ENCODE results near the gene ZNF396.

The ZNF396 gene

GRCh38 chr18:35379421-35379820, 2.3 kb upstream of the ZNF396 start:
- no peak for DNase-seq

- no peak for DNase-seq
Measured at GRCh38 chr18:35378574-35378896, 1.4 kb upstream of the ZNF396 start.

GRCh38 chr18:35377875-35378573, 887 bp upstream of the ZNF396 start:
- no peak for DNase-seq

- peak in 2 of 3 experiments; percentile 78 to 79 for DNase-seq
Measured at GRCh38 chr18:35376393-35376741, 770 bp downstream of the ZNF396 start.

GRCh38 chr18:35374708-35375107, 2.4 kb downstream of the ZNF396 start:
- no peak for DNase-seq

GRCh38 chr18:35371412-35372195, 5.5 kb downstream of the ZNF396 start:
- DNase-seq, result no peak

- no peak for DNase-seq
Measured at GRCh38 chr18:35369126-35369525, 8.0 kb downstream of the ZNF396 start.

GRCh38 chr18:35368595-35368994, 8.5 kb downstream of the ZNF396 start:
- no peak for DNase-seq

- no peak for DNase-seq
Measured at GRCh38 chr18:35362531-35362930, 14.6 kb downstream of the ZNF396 start.

- no peak for DNase-seq
Measured at GRCh38 chr18:35361570-35362321, 15.4 kb downstream of the ZNF396 start.

GRCh38 chr18:35355140-35355618, 22.0 kb downstream of the ZNF396 start:
- peak; percentile 14 to 80 (median 61) for DNase-seq

- no peak for DNase-seq
Measured at GRCh38 chr18:35352778-35353177, 24.4 kb downstream of the ZNF396 start.

GRCh38 chr18:35352283-35352682, 24.9 kb downstream of the ZNF396 start:
- no peak for DNase-seq

GRCh38 chr18:35348001-35348400, 29.1 kb downstream of the ZNF396 start:
- no peak for DNase-seq

- DNase-seq, result no peak
Measured at GRCh38 chr18:35345950-35346349, 31.2 kb downstream of the ZNF396 start.

GRCh38 chr18:35345460-35345921, 31.6 kb downstream of the ZNF396 start:
- DNase-seq, result peak in 2 of 3 experiments; percentile 33 to 66

- DNase-seq, result peak in 2 of 3 experiments; percentile 39 to 66
Measured at GRCh38 chr18:35344736-35345459, 32.2 kb downstream of the ZNF396 start.

- DNase-seq, result peak; percentile 92 to 99 (median 98)
Measured at GRCh38 chr18:35343936-35344735, 33.0 kb downstream of the ZNF396 start, which contains the start of gene ZNF24. Gene ZNF24 (minus strand): TSS chr18:35344420. CDS start chr18:35340650, 3,770 bp downstream.

GRCh38 chr18:35343488-35343935, 33.6 kb downstream of the ZNF396 start:
- DNase-seq, result no peak

GRCh38 chr18:35337286-35337685, 39.9 kb downstream of the ZNF396 start:
- no peak for DNase-seq

- no peak for DNase-seq
Measured at GRCh38 chr18:35335866-35336265, 41.3 kb downstream of the ZNF396 start.

GRCh38 chr18:35334821-35335220, 42.3 kb downstream of the ZNF396 start:
- no peak for DNase-seq
